DMS79 treated with DMSO at 0.1 percent for 48 hours (cell line): ENCODE data around the gene TM9SF3.

ENCODE experiments used
- DNase-seq: peaks from one replicate; lab custom pipeline; 2025; lab: John Stamatoyannopoulos, UW

TM9SF3 gene

GRCh38 chr10:96509017-96509641 is 77.7 kb downstream of the TM9SF3 start:
- no peak for DNase-seq

GRCh38 chr10:96507044-96507443 is 79.8 kb downstream of the TM9SF3 start:
- DNase-seq = no peak

DNA sequence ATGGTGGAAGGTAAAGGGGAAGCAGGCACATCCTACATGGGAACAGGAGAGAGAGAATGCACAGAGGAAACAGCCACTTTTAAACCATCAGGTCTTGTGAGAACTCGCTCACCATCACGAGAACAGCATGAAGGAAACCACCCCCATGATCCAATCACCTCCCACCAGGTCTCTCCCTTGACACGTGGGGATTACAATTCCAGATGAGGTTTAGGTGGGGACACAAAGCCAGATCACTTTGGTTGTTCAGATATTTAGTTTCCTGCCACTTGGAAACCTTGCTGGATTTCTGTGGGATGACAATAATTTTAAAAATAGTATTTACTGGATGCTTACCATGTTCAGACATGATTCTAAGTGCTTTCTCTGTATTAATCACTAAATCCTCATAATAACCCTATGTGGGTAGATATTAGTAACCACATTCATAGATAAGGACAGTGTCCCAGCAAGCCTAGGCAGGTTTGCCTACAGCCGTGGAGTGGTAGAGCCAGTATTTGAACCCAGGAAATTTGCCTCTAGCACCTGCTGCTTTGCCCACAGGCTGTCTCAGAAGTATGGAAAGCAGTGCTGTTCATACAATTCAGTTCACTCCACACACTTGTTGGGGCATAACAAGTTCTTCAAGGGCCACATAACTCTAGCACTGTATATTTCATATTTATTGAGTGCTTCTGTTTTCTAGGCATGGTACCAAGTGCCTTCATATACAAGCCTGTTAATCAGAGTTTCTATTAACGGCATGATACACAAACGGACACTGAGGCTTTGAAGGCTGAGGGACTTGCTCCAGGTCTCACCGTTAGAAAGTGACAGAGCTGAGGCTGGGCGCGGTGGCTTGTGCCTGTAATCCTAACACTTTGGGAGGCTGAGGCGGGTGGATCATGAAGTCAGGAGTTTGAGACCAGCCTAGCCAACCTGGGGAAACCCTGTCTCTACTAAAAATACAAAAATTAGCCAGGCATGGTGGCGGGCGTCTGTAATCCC is 81.4 kb downstream of the TM9SF3 start:
- DNase-seq = peak; percentile 79

DNA sequence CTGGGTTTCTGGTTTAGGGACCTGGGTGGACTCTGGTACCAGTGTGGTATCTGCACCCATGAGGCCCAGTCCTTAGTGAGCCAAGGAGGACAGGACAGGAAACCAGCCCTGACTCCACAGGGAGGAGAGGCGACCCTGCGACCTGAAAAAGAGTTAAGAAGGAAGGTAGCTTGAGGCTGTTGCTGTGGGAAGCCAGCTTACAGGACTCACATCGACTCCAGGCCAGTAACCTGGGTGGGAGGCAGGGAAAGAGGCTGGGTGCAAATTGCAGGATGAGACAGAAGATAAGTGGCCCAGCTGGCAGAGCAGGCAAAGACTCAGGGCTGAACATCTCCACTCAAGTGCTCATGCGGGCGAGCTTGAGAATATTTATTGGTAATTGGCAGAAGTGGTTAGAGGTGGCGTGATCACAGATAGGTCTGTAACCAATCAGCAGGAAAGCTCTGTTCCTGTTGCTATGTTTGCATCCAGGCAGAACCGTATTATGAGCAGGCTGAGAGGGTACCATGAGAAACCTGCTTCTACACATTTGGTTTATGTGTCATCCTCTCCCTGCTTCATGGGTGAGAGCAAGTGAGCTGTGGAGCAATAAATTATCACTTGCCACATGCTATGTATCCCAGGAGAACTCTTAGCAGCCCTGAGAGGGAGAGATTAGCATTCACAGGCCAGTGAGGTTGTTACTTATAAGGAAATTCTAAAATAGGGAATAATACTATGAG is 84.1 kb downstream of the TM9SF3 start:
- peak; percentile 91 for DNase-seq

DNA sequence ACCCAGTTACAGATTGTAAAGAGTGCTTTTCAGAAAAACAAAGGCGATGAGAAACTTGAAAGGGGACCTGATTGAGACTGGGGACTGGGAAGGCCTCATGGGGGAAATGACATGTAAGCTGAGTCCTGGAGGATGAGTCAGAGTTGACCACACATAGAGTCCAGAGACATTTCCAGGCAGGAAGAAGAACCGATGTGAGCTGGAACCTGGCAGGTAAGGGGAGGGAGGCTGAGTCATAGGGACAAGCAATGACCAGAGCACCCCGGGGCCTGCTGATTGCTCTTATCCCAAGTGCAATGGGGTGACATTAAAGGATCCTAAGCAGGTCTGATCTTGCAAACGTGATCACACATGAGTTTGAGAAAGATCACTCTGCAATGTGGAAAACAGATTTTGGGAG is 84.8 kb downstream of the TM9SF3 start:
- peak; percentile 10 for DNase-seq

DNA sequence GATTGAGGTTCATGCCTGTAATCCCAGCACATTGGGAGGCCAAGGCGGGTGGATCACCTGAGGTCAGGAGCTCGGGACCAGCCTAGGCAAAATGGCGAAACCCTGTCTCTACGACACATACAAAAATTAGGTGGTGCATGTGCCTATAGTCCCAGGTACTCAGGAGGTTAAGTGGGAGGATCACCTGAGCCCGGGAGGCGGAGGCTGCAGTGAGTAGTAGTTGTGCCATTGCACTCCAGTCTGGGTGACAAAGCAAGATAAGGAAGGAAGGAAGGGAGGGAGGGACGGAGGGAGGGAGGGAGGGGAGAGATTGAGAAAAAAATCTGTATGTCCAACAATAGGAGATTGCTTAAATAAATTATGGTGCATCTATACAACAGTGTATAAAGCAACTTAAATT is 86.3 kb downstream of the TM9SF3 start:
- no peak for DNase-seq

DNA sequence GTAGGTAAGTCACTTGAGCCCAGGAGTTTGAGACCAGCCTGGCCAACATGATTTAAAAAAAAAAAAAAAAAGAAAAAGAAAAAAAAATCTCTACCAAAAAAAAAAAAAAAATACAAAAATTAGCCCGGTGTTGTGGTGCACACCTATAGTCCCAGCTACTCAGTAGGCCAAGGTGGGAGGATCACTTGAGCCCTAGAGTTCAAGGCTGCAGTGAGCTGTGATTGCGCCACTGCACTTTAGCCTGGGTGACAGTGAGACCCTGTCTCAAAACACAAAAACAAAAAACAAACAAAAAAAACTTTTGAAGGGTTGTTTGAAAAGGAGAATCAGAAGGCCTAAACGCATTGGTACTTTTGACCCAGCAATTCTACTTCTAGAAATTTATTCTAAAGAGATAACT is 86.8 kb downstream of the TM9SF3 start:
- DNase-seq = no peak

DNA sequence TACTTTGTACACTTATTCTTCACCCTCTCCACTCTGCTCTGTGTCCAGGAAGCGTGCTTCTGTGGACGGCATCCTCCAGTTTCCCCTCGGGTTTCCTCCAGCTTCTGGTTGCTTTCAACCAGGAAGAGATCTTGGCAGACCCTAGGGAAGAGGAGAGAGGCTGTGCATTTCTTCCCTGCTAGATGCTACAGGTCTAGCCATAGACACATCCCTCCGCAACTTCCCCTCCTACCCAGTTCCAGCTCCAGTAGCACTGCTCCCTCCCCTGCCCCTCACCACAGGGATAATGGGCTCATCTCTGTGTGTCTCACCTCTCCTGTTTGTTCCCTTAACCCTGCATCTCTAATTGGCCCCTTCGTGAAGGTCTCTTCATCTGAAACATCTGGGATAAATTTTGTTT is 89.4 kb downstream of the TM9SF3 start:
- DNase-seq = no peak

DNA sequence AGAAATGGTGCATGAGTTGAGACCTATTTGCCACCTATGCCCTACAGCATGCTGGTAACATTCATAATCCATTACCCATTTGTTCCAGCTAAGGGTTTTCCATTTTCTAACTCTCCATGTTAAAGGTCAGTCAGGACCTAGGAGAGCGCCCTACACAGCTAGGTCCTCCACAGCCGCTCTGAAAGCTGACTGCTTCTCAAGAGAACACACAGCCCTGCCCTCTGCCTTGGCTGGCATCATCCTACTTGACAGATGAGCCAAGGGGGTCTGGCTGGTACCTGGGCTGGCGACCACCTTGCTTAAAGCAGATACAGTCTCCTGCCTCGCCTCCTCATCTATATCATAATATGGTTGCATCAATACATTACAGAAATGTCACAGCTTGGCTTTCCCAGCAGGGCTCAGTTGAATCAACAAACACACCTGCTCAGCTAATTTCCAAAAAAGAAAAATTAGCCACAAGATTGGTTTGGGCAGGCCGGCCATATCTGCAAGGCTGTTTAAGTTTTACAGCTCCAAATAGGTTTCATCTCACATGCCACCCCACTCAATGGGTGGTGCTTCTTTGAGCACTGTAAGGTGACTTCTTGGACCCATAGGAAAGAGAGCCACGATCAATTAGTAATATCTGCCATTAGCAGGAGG is 90.4 kb downstream of the TM9SF3 start:
- DNase-seq = no peak

GRCh38 chr10:96495544-96495943 is 91.3 kb downstream of the TM9SF3 start:
- DNase-seq = no peak

DNA sequence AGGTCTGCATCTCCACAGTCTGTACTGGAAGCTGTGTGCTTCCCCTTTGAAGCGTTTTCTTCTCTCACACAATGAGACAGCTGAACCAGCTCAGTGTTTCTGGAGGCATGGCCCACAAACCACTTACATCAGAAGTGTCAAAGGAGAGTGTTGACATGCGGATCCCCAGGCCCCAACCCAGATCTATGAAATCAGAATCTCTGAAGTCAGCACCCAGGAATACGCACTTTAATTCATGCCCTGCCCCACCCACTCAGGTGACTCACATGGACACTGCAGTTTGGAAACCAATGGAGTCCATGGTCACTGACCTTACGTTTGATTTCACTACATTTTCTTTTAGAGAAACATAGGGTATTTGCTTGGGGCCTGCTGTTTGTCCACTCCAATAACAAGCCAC is 92.1 kb downstream of the TM9SF3 start:
- no peak for DNase-seq

DNA sequence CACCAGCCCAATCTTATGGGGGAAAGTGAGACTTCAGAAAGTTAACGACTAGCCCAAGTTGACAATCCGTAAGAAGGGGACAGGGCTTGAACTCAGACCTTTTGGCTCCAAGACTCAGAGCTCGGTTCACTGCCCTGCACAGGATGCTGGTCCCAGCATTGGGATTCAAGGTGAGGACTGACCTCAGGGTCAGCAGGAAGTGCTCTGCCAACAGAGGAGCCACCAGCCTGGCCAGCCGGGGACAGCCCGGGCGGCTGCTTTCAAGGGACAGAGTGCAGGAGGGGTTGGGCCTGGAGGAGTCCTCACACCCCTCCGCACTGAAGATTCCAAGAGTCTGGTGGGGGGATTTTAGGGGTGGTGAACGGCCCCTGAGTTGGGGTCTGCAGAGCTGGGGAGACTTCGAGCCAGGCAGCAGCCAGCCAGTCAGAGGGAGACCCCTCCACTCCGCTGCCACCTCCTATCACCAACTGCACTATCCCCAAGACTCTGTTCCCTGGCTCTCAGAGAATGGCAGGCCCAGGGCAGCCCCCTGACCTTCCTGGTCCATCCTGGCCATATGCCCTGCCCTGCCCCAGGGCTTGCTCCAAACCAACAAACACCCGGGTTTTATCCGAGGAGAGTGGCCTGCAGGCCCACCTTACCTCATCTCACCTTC is 92.8 kb downstream of the TM9SF3 start:
- DNase-seq = no peak

- no peak for DNase-seq
Measured at GRCh38 chr10:96493254-96493653, 93.6 kb downstream of the TM9SF3 start.

- no peak for DNase-seq
Measured at GRCh38 chr10:96491303-96491702, 95.5 kb downstream of the TM9SF3 start.

DNA sequence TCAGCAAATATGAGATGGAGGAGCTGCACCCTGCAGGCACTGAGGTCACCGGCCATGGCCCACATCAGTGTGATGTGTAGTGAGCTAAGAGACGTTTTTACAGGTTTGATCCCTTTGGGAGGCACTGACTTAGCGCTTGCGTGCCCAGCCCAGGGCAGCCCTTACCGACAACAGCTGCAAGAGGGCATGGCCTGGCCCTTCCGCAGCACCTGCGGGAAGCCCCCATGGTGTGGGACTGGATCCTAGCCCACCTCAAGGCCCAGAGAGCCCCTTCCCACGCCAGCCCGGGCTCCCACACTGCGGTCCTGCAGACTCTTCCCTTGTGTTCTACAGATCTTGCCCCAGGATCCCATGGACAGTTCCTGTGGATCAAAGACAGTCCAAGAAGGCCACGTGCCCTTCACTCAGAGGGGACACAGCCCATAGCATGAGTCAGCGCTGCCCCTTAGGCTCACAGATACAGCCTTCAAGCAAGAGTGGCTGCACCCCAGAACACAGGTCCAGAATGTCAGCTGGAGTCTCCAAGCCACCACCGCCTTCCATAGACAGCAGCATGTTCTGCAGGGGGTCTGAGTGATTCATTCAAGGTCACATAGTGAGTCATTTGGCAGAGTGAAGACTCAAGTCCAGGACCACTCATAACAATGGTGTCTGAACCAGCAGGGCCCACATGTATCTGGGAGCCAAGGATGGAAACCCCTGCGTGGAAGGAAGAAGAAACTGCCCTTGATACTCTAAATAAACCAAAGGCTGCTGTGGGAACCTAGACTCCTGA is 98.5 kb downstream of the TM9SF3 start:
- DNase-seq = no peak

DNA sequence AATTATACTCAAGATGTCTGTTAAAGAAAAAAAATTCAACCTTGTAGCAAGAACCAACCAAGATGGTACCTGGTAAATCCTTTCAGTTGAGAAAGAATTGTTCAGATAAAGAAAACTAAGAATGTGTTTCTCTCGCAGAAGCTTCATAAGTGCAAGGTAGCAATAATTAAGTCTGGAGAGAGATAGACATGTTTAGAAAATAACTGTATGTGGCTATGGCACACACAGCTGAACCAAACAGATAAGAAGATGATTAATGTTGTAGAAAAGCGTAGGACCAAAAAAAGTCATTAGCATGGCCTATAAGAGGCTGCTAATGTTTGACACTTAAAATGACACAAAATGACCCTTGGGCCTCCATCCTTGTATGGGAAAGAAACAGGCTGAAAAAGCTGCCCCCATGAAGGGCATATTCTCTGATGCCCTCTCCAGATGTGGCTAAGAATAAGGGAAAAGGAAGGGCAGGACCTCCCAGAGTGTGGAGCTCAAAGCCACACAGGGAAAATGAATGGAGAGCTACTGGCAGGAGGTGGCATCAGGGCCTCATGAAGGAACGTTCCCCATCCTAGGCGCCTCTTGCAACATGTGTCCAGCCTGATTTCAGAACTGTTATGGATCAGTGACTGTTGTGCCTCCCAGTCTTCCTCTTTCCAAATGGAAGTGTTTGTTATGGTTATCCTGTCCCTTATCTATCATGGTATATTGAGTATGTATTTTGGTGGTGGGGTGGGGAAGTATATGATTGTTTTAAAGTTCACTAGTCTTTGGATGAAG is 103.8 kb downstream of the TM9SF3 start:
- no peak for DNase-seq

DNA sequence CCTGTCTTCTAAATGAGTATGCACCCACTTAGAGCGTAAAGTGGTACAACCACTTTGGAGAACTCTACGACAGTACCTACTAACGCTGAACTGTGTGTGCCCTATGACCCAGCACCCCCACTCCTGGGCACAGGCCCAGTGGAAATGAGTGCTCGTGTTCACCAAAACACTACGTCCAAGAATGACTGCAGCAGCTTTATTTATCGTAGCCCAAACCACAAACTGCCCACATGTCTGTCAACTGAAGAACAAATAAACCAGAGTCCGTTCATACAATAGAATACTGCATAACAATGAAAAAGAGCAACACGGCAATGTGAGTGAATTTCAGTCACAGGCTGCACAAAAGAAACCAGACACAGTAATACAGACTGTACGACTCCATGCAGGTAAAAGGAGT is 108.5 kb downstream of the TM9SF3 start:
- DNase-seq = no peak

DNA sequence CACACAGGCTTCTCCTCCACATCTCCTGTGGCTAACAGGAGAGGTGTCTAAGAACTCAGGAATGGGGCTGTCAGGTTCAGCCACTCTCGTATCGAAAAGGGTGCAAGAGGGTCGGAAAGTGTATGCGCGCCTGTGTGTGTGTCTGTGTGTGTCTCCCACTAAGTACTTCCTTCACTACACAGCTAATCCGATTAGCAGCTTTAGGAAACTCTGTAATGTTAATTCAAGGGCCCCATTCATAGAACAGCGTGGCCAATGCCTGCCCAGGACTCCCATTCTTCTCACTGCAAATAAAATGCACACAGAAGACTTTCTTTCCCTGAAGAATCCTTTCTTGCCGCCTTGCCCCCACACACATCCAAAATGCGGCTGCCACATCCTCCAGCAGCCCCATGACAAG is 112.9 kb downstream of the TM9SF3 start:
- no peak for DNase-seq

DNA sequence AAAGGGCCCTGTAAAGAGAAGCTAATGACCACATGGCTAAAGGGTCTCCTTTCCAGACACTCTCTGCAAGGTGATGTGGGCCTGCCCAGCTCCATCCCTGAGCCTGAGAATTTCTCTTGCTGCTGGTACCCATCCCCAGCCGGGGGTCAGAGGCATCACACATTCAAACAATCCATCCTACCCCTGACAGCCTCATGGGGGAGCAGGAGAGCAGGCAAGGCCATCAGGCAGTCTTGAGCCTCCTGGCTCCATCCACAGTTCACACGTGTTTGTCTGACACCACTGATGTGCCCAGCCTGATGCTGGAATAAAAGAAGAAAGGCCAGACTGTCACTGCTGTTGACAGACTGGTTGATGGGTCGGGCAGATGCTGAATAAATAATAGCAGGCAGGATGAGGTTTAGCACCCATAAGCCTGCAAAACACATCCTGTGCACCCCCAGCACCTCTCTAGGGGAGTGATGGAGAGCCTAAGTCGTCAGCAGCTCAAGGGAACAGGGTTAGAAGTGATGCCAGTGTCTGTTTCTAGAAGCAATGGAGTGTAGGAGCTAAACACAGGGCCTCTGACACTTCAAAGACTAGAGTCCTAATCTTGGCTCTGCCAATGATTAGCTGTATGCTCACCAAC is 116.6 kb downstream of the TM9SF3 start:
- DNase-seq = no peak

GRCh38 chr10:96468845-96469244 is 118.0 kb downstream of the TM9SF3 start:
- peak; percentile 33 for DNase-seq
